ENCODE data around the gene GRPEL1. TPM values are rescaled to one million over a fixed set of nuclear protein-coding genes. Genes with fewer than 3 reads are reported as not detected.

GRPEL1 gene
- total RNA-seq, 1 experiment from 2014 or later = 47.3 TPM

GRCh38 chr4:7031558-7032449 is 36.1 kb downstream of the GRPEL1 start:
- peaks cover 2% of the 10 kb centered on the region; the same call in 1 of the 2 replicates for H3K36me3 ChIP-seq (ENCODE audit: control insufficient read depth, insufficient read depth, low read length)
- Mint-ChIP-seq H3K27me3 (ENCODE audit: insufficient read depth, unreplicated experiment) (no peaks in the 10 kb centered on the region), H3K4me1 (ENCODE audit: low read depth, unreplicated experiment) (peaks cover 7% of the 10 kb centered on the region), H3K27ac (ENCODE audit: unreplicated experiment) (no peak overlapping the region), H3K9me3 (ENCODE audit: unreplicated experiment) (no peaks in the 10 kb centered on the region), H3K36me3 (ENCODE audit: insufficient read depth, unreplicated experiment) (peaks cover 50% of the 10 kb centered on the region), H3K4me3 (ENCODE audit: unreplicated experiment) (no peak overlapping the region)
- POLR2A ChIA-PET = no interaction called here
- no TSS peak for BruUV-seq (replicated peaks)
- H3K27me3 ChIP-seq (replicated peaks; ENCODE audit: control insufficient read depth, insufficient read depth, low read length) = no peaks in the 10 kb centered on the region
- CTCF ChIA-PET = interaction anchor here (0.6 kb wide), 1 partner anchor 13 kb away, joined by 3 read pairs; no protein-coding TSS in a partner anchor
- DNase-seq = no peak
- intact Hi-C loops (cut with micrococcal nuclease; ENCODE audit: unreplicated experiment) = no loop called here
- H3K4me3 ChIP-seq (ENCODE audit: low read depth, low read length) = no peak overlapping the region
- peaks cover 14% of the 10 kb centered on the region for H3K4me1 ChIP-seq
- no peak for TF ChIP-seq CTCF (IDR thresholded peaks at IDR 0.05; ENCODE audit: insufficient read depth in 1 of 2, low read depth in 1 of 2, low read length in 1 of 2, severe bottlenecking in 1 of 2, unreplicated experiment in 1 of 2)
- H3K9me3 ChIP-seq = no peaks in the 10 kb centered on the region

- Mint-ChIP-seq H3K9me3 (ENCODE audit: unreplicated experiment) (no peaks in the 10 kb centered on the region), H3K27me3 (ENCODE audit: insufficient read depth, unreplicated experiment) (no peaks in the 10 kb centered on the region), H3K4me1 (ENCODE audit: low read depth, unreplicated experiment) (peaks cover 7% of the 10 kb centered on the region), H3K27ac (ENCODE audit: unreplicated experiment) (no peak overlapping the region), H3K4me3 (ENCODE audit: unreplicated experiment) (no peak overlapping the region), H3K36me3 (ENCODE audit: insufficient read depth, unreplicated experiment) (peaks cover 53% of the 10 kb centered on the region)
- intact Hi-C loops (cut with micrococcal nuclease; ENCODE audit: unreplicated experiment) = no loop called here
- TSS peak; percentile 43 for BruUV-seq (replicated peaks)
- H3K9me3 ChIP-seq = no peaks in the 10 kb centered on the region
- CTCF ChIA-PET = interaction anchor here (0.6 kb wide), 1 partner anchor 51 kb away, joined by 3 read pairs; no protein-coding TSS in a partner anchor
- H3K4me1 ChIP-seq = peaks cover 14% of the 10 kb centered on the region
- POLR2A ChIA-PET = no interaction called here
- H3K4me3 ChIP-seq (ENCODE audit: low read depth, low read length) = no peak overlapping the region
- DNase-seq = no peak
- H3K27me3 ChIP-seq (replicated peaks; ENCODE audit: control insufficient read depth, insufficient read depth, low read length) = no peaks in the 10 kb centered on the region
- TF ChIP-seq CTCF (IDR thresholded peaks at IDR 0.05; ENCODE audit: insufficient read depth in 1 of 2, low read depth in 1 of 2, low read length in 1 of 2, severe bottlenecking in 1 of 2, unreplicated experiment in 1 of 2) = no peak
- peaks cover 2% of the 10 kb centered on the region; the same call in 1 of the 2 replicates for H3K36me3 ChIP-seq (ENCODE audit: control insufficient read depth, insufficient read depth, low read length)
Observed at GRCh38 chr4:7030856-7031255, 37.0 kb downstream of the GRPEL1 start.

- Mint-ChIP-seq H3K36me3 (ENCODE audit: insufficient read depth, unreplicated experiment) (peaks cover 61% of the 10 kb centered on the region), H3K27ac (ENCODE audit: unreplicated experiment) (no peak overlapping the region), H3K4me3 (ENCODE audit: unreplicated experiment) (no peak overlapping the region), H3K27me3 (ENCODE audit: insufficient read depth, unreplicated experiment) (no peaks in the 10 kb centered on the region), H3K9me3 (ENCODE audit: unreplicated experiment) (no peaks in the 10 kb centered on the region), H3K4me1 (ENCODE audit: low read depth, unreplicated experiment) (peaks cover 7% of the 10 kb centered on the region)
- no TSS peak for BruUV-seq (replicated peaks)
- Histone ChIP-seq H3K4me3 (ENCODE audit: low read depth, low read length) (no peak overlapping the region), H3K36me3 (ENCODE audit: control insufficient read depth, insufficient read depth, low read length) (peaks cover 2% of the 10 kb centered on the region; the same call in 1 of the 2 replicates), H3K4me1 (peaks cover 8% of the 10 kb centered on the region), H3K27me3 (replicated peaks; ENCODE audit: control insufficient read depth, insufficient read depth, low read length) (no peaks in the 10 kb centered on the region), H3K9me3 (no peaks in the 10 kb centered on the region)
- TF ChIP-seq CTCF (IDR thresholded peaks at IDR 0.05; ENCODE audit: insufficient read depth in 1 of 2, low read depth in 1 of 2, low read length in 1 of 2, severe bottlenecking in 1 of 2, unreplicated experiment in 1 of 2) = no peak
- ChIA-PET POLR2A (no interaction called here), CTCF (no interaction called here)
- intact Hi-C loops (cut with micrococcal nuclease; ENCODE audit: unreplicated experiment) = no loop called here
- no peak for DNase-seq
Observed at GRCh38 chr4:7029921-7030320, 37.9 kb downstream of the GRPEL1 start.

Data from Caco-2 (cell line).